T-helper 2 cell treated with Interferon-gamma antibody and Interleukin-4, amounts not matched to agents 100 ng/mL and 5 ng/mL, for 36 hours (primary cell): ENCODE results near the gene FNTB. TPM values are rescaled to one million over a fixed set of nuclear protein-coding genes. Genes with fewer than 3 reads are reported as not detected.
"Not testable (repeated sequence)": the region's sequence is repeated elsewhere in the genome, so short reads cannot be mapped to it uniquely, and the experiment has no call there.

Experiments used
- intact Hi-C: fragments of 100-400 bp; cut with micrococcal nuclease; formaldehyde crosslinking; loops from one replicate; pipeline ENCODE4 v1.15.1; 2023
- total RNA-seq: library from RNA; stranded (reverse); gene quantifications from 2 replicates; pipeline ENCODE4 v1.2.3, GENCODE V29; 2022

The FNTB gene
- total RNA-seq, 1 donor from 2014 or later, result 15.9 TPM

DNA sequence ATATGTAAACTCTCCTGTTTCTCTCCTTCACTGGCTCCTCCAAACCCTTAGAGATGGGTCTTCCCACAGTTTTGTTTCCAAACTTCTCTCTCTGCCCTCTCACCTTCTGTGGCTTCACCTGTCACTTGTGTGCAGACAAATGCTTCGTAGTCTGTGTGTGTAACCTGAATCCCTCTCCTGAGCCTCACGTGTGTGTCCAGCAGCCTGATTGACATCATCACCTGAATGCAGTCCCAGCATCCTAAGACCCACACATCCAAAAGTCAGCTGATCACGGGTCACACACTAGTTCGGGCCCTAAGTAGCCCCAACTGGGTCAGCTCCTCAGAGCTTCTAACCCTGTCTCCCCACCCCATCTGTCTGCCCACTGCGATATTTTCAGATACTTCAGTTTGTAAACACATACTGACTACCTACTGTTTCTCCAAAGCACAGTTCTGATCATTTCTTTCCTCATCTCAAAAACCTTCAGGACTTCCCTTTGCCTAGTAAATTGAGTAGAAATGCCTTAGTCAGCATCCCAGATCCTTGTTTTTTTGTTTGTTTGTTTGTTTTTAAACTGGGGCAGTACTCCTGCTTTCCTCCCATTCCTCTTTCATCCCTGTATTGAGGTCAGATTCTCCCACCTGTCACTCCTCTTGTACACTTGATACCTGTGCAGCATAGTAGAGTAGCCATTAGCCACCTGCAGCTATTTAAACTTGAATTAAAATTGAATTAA lies 23.7 kb downstream of the FNTB start:
- intact Hi-C loops, result no loop called here

DNA sequence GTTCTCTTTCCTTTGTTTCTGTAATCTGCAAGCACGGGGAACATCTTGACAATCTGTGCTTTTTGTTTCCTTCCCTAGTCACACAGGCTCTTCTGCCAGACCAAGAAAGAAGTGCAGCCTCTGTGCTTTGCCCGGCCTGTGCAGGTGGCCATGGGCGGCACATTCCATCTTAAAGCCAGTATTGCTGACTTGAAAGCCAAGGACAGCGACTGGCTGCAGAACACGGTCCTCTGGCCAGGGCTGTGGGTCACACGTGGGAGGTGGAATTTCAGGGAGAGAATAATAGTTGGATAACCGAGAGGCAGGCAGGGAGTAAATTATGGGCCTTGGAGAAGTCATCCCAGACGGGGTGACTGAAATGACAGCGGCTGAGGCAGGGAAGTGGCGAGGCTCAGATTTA lies 24.8 kb downstream of the FNTB start:
- intact Hi-C loops, result no loop called here

GRCh38 chr14:65012353-65012752 lies 25.7 kb downstream of the FNTB start:
- intact Hi-C loops, result no loop called here

DNA sequence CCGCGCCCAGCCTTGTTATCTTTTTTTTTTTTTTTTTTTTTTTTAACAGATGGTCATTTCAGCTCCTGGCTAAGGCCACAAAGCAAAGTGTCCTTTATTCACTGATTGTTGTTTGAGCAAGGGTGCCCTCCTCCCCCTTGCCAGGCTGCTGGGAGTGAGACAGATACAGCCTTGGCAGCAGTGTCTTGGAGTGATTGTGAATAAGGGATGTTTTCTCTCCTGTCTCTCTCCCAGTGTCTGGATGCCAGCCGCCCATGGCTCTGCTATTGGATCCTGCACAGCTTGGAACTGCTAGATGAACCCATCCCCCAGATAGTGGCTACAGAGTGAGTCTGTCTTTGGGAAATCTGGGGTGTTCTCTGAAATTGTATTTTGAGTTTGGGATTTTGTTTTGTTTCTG lies 28.7 kb downstream of the FNTB start:
- intact Hi-C loops, result no loop called here

- intact Hi-C loops, result no loop called here
Observed at GRCh38 chr14:65016471-65016870, 29.8 kb downstream of the FNTB start.

- intact Hi-C loops, result no loop called here
Observed at GRCh38 chr14:65019944-65020566, 33.4 kb downstream of the FNTB start.

GRCh38 chr14:65024957-65025356 lies 38.3 kb downstream of the FNTB start:
- intact Hi-C loops, result no loop called here

DNA sequence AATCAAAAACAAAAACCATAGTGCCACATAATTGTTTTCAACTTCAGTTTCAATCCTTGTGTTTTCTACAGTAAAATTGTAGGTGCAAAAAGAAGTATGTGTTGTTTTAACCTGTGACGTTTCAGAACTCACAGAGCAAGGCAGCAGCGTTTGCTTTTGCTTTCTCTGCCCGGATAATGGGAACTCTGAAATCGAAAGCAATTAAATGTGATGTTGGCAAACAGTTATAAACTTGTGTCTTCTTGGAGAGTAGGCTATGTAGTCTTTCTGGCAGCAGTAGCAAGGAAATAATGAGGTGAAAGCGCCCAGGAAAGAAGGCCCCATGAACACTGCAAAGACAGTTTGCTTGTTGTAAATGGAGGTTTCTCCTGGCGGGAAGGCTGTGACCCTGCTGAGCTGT lies 39.1 kb downstream of the FNTB start:
- intact Hi-C loops, result no loop called here

GRCh38 chr14:65026526-65026925 lies 39.8 kb downstream of the FNTB start:
- intact Hi-C loops, result no loop called here

DNA sequence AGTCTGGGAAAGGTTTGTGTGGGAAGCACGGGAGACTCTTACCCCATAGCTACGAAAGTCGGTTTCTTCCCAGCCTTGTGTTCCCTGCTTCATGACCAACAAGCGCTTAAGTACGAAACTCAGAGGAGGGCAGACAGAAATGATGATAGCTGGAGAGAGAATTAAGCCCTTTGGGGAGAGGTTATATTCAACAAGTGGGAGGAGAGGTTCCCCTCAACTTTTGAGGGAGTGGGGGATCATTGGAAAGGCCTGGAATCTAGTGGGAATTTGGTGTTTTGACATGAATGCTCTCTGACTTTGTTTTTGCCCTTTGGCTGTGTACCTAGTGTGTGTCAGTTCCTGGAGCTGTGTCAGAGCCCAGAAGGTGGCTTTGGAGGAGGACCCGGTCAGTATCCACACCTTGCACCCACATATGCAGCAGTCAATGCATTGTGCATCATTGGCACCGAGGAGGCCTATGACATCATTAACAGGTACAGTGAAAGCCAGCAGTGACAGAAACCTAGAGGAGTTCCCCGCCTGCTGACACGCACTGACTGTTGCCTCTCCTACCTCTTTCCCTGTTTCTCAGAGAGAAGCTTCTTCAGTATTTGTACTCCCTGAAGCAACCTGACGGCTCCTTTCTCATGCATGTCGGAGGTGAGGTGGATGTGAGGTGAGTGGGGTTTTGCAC lies 40.6 kb downstream of the FNTB start:
- intact Hi-C loops, result no loop called here

DNA sequence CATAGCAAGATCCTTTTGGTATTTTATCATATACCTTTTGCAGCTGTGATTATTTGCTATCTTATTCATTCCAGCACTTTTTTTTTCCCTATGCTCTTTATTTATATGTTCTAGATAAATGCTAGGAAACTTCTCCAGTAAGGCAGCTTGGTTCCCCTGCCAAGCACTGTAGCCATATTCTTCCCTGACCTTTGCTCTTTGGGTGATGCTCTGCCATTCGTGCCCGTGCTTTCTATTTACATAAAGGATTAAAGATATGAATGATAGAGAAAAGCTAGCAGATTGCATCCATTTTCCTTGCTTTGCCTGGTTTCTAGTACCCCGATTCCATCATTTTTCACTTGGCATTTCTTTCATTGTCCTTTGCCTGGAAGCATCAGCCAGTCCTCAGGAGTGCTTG lies 42.2 kb downstream of the FNTB start:
- intact Hi-C loops, result no loop called here

DNA sequence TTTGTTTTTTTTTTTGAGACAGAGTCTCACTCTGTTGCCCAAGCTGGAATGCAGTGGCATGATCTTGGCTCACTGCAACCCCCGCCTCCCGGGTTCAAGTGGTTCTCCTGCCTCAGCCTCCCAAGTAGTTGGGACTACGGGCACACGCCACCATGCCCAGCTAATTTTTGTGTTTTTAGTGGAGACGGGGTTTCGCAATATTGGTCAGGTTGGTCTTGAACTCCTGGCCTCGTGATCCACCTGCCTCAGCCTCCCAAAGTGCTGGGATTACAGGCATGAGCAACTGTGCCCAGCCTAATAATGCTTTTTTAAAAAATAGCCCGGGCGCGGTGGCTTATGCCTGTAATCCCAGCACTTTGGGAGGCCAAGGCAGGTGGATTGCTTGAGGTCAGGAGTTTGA lies 44.6 kb downstream of the FNTB start:
- intact Hi-C loops, result not testable (repeated sequence)

DNA sequence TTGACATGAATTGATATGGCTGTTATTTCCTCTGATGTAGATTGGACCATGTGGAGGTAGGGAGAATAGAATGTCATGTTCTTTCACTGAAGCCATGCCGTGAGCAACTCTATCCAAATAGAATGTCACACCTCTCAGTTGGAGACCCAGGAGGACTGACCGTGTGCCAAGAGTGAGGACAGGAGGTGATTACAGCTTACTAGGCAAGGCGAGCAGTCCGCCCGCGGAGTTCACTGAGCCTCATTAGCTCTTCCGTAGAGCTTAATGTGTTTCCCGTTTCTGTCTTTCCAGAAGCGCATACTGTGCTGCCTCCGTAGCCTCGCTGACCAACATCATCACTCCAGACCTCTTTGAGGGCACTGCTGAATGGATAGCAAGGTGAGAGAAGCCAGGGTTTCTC lies 45.6 kb downstream of the FNTB start:
- intact Hi-C loops, result no loop called here

DNA sequence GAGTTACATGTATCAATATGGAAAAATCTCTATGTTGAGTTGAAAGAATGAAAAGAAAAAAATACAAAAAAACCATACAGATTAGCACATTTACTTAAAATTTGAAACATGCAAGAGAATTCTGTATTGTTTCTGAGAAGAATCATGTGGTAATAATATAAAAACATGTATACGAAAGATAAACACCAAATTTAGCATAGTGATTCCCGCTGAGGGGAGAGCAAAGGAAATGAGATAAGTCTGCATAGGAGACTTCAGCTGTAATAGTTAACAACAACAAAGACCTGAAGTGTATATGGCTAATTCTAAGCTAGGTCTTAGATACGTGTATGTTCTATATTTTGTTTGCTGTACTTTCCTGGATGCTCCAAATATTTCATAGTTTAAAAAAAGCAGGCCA lies 46.5 kb downstream of the FNTB start:
- intact Hi-C loops, result no loop called here

GRCh38 chr14:65034021-65034420 lies 47.3 kb downstream of the FNTB start:
- intact Hi-C loops, result no loop called here

- intact Hi-C loops, result no loop called here
Observed at GRCh38 chr14:65035049-65035448, 48.4 kb downstream of the FNTB start.

- intact Hi-C loops, result no loop called here
Observed at GRCh38 chr14:65038966-65039365, 52.3 kb downstream of the FNTB start.

GRCh38 chr14:65040666-65041433 lies 54.2 kb downstream of the FNTB start:
- intact Hi-C loops, result no loop called here

- intact Hi-C loops, result no loop called here
Observed at GRCh38 chr14:65041434-65041915, 54.8 kb downstream of the FNTB start.

DNA sequence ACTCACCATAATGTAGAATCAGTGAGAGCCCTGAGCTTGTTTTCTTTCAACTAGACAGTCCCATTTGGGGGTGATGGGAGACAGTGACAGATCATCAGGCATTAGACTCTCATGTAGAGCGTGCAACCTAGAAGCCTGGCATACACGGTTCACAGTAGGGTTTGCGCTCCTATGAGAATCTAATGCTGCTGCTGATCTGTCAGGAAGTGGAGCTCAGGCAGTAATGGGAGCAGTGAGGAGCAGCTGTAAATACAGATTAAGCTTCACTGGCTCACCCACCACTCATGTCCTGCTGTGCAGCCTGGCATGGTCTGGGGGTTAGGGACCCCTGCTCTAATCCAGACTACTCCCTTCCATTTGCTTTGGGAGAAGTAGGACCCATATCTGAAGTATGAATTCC lies 55.6 kb downstream of the FNTB start:
- intact Hi-C loops, result no loop called here

- intact Hi-C loops, result no loop called here
Observed at GRCh38 chr14:65042731-65043372, 56.2 kb downstream of the FNTB start.
